GM12864 (cell line): ENCODE results near the gene SMG1.

ENCODE experiments used
- DNase-seq: peaks from one replicate; pipeline ENCODE4 v3.0.0-alpha.2; 2011; ENCODE audit warnings: low read depth
- H3K4me3 ChIP-seq: 2 replicates; pipeline ENCODE4 v1.5.1; 2011; ENCODE audit warnings: mild to moderate bottlenecking, low read depth, low read length, control low read depth
- TF ChIP-seq, protein P1 (sequence below): IDR thresholded peaks from 2 replicates; pipeline ENCODE4 v1.5.1; 2011; ENCODE audit warnings: low read depth, mild to moderate bottlenecking, moderate library complexity, low read length, control low read depth, inconsistent platforms; ENCODE audit errors: missing control alignments

The SMG1 gene

DNA sequence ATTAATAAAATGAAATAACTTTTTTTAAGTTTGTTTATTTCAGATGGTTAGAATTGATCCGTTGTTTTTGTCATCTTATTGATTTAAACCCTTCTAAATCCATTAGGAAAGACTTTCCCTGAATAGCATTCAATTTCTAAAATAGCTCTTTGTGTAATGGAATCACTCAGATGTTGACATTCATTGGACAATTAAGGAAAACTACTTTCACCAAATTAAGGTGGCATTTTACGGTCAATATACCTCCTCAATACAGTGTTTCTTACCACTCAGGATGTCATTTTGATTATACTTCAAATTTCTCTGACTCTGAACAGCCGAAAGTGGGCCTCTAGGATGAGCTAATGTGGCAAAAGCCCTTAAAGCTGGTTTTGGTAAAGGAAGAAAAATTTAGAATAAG, 126.7 kb downstream of the SMG1 start:
- H3K4me3 ChIP-seq, result peak overlapping the region; percentile 90
- TF ChIP-seq, protein P1, sequence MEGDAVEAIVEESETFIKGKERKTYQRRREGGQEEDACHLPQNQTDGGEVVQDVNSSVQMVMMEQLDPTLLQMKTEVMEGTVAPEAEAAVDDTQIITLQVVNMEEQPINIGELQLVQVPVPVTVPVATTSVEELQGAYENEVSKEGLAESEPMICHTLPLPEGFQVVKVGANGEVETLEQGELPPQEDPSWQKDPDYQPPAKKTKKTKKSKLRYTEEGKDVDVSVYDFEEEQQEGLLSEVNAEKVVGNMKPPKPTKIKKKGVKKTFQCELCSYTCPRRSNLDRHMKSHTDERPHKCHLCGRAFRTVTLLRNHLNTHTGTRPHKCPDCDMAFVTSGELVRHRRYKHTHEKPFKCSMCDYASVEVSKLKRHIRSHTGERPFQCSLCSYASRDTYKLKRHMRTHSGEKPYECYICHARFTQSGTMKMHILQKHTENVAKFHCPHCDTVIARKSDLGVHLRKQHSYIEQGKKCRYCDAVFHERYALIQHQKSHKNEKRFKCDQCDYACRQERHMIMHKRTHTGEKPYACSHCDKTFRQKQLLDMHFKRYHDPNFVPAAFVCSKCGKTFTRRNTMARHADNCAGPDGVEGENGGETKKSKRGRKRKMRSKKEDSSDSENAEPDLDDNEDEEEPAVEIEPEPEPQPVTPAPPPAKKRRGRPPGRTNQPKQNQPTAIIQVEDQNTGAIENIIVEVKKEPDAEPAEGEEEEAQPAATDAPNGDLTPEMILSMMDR, result no peak
- no peak for DNase-seq

DNA sequence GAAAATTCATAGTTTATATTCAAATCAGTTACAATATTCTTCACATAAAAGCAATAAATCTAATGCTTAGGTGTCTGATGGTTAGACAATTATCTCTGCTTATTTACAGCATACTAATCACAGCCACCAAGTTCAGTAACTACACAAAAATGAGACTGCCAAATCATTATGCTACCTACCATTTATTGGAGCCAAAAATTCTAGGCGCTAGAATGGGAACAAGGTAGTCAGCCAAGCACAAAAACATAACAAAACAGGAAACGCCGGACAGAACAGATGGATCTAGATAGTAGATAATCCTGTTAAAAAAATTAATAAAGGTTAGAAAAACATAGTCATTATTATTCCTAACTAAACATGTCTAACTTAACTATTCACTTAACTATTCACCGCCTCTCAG, 128.5 kb downstream of the SMG1 start:
- no peak for DNase-seq
- no peak overlapping the region for H3K4me3 ChIP-seq
- TF ChIP-seq, protein P1, result no peak

DNA sequence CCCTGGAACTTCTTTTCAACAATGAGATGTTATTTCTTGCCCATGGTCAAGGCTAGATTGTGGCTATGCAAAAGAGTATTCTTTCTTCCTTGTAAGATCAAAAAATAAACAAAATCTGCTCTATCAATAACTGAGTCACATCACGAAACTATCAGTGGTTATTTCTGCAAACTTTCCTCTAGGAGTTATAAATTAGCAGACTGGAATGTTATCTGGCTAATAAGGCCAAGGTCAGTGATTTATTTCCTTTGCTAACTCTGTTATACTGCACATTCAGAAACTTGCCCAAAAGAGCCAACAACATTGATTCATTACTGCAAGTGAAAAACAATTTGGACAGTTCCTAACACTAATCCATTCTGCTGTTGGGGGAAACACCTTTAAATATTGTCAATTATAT, 129.8 kb downstream of the SMG1 start:
- DNase-seq, result no peak
- H3K4me3 ChIP-seq, result no peak overlapping the region
- TF ChIP-seq, protein P1, result no peak

DNA sequence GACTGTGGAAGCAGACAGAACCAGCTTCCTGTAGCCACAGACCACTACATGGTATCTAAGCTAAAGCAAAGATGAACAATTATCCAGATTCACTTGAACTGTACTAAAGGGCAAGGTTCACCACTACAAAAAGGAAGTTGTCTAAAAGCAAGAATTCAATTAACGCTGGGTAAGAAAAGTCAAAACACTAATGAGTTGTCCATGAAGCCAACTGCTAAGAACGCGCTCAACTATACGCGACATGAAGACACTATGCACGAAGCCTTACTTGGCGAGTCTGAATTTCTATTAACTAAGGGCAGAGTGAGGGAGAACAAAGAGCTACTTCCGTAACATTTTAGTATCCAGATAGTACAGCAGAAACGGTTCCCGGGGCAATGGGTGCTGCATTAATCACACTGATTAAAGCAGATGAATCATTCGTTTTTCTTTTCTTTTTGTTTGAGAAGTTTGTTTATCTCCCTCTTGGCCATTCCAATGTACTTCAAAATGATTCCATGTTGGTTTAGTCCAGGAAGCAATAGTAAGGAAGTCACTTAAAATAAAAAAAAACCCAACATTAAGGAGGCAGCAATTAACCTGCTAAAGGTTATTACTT, 133.3 kb downstream of the SMG1 start:
- no peak overlapping the region for H3K4me3 ChIP-seq
- DNase-seq, result no peak
- TF ChIP-seq, protein P1, result no peak

DNA sequence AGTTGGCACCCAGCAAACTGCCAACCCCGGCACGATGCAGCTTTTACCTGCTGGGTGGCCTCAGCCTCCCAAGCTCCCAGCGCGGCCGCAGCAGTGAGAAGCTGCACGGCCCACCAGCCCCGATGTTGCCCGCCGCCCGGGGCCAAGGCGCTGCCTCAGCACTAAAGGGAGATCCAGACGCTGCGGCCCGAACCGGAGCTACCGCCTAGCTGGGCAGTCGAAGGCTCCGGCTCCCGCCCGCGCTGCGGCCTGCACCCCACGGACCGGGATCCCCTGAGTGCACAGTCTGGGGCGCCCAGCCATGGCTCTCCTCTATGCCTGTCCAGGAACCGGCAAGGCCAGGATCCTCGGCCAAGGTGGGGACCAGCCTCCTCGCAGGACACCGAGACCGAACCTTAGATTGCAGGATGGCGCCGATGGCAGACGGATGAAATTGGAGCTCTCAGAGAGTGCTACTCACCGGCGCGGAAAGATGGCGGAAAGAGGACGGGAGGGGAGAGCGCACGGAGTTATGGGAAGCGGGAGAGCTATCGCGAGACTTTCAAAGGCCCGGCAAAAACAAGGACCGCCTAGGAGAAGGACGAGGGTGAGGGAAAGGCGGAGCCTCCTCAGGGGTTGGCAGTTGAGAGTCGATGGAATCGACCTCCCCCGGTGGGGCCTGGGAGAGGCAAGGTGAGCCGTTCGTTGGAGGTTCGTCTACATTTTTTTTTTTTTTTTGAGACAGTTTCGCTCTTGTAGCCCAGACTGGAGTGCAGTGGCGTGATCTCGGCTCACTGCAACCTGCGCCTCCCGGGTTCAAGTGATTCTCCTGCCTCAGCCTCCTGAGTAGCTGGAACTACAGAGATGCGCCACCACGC, 136.1 kb downstream of the SMG1 start, which contains the start of gene RPS15A:
RPS15A (minus strand) TSS at position 485 of the 857 bp plus-strand sequence. CDS start 1,221 bp downstream, outside the sequence.
- peak within 1 kb of the TSS; percentile 93 for H3K4me3 ChIP-seq
- DNase-seq, result peak; percentile 96
- TF ChIP-seq, protein P1, result no peak

DNA sequence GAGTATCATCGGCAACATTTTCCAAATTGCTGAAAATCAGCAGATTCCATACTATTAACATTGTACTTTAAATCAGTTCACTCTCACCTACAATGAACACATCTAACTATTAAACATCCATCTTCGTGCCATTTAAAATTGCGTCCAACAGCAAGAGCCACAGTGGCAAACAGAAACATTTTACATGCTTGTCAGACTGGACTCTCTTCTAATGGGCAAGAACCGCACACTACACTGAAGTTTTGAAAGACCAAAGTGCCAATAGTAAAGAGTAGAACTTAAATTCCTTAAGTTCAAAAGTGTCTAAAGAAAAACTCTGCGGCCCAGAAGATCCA, 136.7 kb downstream of the SMG1 start:
- H3K4me3 ChIP-seq, result peak overlapping the region; percentile 93
- TF ChIP-seq, protein P1, result no peak
- DNase-seq, result no peak
